HepG2 (cell line): Measurements from ENCODE around the gene NEBL. TPM values are rescaled to one million over a fixed set of nuclear protein-coding genes. Genes with fewer than 3 reads are reported as not detected.
A peak's percentile ranks its signal among the peaks of the same experiment; 100 is the strongest.

Experiments
- ATAC-seq: fragments of 200-7000 bp; cut with Tn5 transposase; 3 replicates; pipeline ENCODE4 v1.9.1; 2020; ENCODE audit warnings: mild to moderate bottlenecking, moderate library complexity
- BruUV-seq: library from RNA; stranded (reverse); fragments of 400-500 nt; replicated peaks from 2 replicates; lab custom pipeline; 2021; lab: Mats Ljungman, UMichigan
- CTCF ChIA-PET: fragments of 300-600 bp; formaldehyde crosslinking; extraction: SDS; loops from one replicate; lab custom pipeline; 2021; ENCODE audit warnings: low total read pairs, inconsistent platforms, low intra/inter-chr PET ratio; lab: Yijun Ruan, JAX
- POLR2A ChIA-PET: fragments of 350-600 bp; sonication (Branson Sonifier 250); formaldehyde crosslinking; loops from one replicate; lab custom pipeline; 2020; ENCODE audit warnings: antibody characterized with exemption, inconsistent platforms; lab: Yijun Ruan, JAX
- DNase-seq: peaks from one replicate; pipeline ENCODE4 v3.0.0-alpha.2; 2015; ENCODE audit warnings: low spot score
- FAIRE-seq: peaks from 3 replicates; lab custom pipeline; 2011; peaks lifted over from hg19 to GRCh38; lab: Jason Lieb, UNC
- H2AFZ ChIP-seq: one replicate; pipeline ENCODE4 v1.6.1; 2011; ENCODE audit warnings: low read length, inconsistent platforms
- H3K27ac ChIP-seq: fragments of 300-600 bp; 3 replicates; pipeline ENCODE4 v1.8.0; 2011; ENCODE audit warnings: mixed run types, mild to moderate bottlenecking, mixed read lengths, low read length, inconsistent platforms; ENCODE audit not compliant: insufficient read depth; ENCODE audit errors: extremely low read length
- H3K27me3 ChIP-seq, 2 experiments: fragments of 200-600 bp in 1 of 2; 2 replicates in 1 of 2; 3 replicates in 1 of 2; pipeline versions ENCODE4 v1.6.0 to v1.8.0; 2011; ENCODE audit warnings: low read length in 2 of 2, mild to moderate bottlenecking in 2 of 2, moderate library complexity in 2 of 2, inconsistent platforms in 1 of 2; ENCODE audit not compliant: insufficient read depth in 2 of 2, control insufficient read depth in 1 of 2
- H3K36me3 ChIP-seq, 2 experiments: fragments of 200-600 bp in 1 of 2; replicated peaks in 1 of 2; 2 replicates in 1 of 2; 3 replicates in 1 of 2; pipeline versions ENCODE4 v1.5.1 to v1.8.0; 2011; ENCODE audit warnings: low read length in 2 of 2, inconsistent platforms in 1 of 2; ENCODE audit not compliant: insufficient read depth in 2 of 2, control insufficient read depth in 1 of 2
- H3K4me1 ChIP-seq: 2 replicates; pipeline ENCODE4 v1.5.1; 2012; ENCODE audit warnings: low read length, inconsistent platforms; ENCODE audit not compliant: insufficient read depth
- H3K4me2 ChIP-seq: 2 replicates; pipeline ENCODE4 v1.6.0; 2011; ENCODE audit warnings: low read depth, low read length, inconsistent platforms
- H3K4me3 ChIP-seq, 3 experiments: fragments of 200-600 bp in 1 of 3; sonication (generic), shearing (Covaris generic) in 1 of 3; replicated peaks in 1 of 3; 2 replicates each; pipeline ENCODE4 v1.5.1; 2011 to 2016; ENCODE audit warnings: low read length in 3 of 3, inconsistent platforms in 2 of 3, low read depth in 2 of 3, mild to moderate bottlenecking in 2 of 3, control low read depth in 1 of 3, mixed read lengths in 1 of 3; ENCODE audit not compliant: insufficient read depth in 1 of 3
- H3K79me2 ChIP-seq: one replicate; pipeline ENCODE4 v1.6.1; 2011; ENCODE audit warnings: low read length, inconsistent platforms; ENCODE audit not compliant: insufficient read depth
- H3K9ac ChIP-seq: 2 replicates; pipeline ENCODE4 v1.6.0; 2011; ENCODE audit warnings: mild to moderate bottlenecking, low read depth, low read length, inconsistent platforms; ENCODE audit not compliant: insufficient read depth
- H3K9me3 ChIP-seq: 2 replicates; pipeline ENCODE4 v1.5.1; 2012; ENCODE audit warnings: mild to moderate bottlenecking, low read length
- H4K20me1 ChIP-seq: 2 replicates; pipeline ENCODE4 v1.6.0; 2011; ENCODE audit warnings: inconsistent platforms, mild to moderate bottlenecking, low read length, moderate library complexity; ENCODE audit not compliant: insufficient read depth
- FOSL2 ChIP-seq: sonication (generic); formaldehyde crosslinking; IDR thresholded peaks from 2 replicates; pipeline ENCODE4 v1.4.0; 2020; ENCODE audit warnings: missing genetic modification reagents
- FOXK1 ChIP-seq: sonication (generic); formaldehyde crosslinking; IDR thresholded peaks from 2 replicates; pipeline ENCODE4 v1.4.0; 2020; ENCODE audit warnings: low read depth, missing genetic modification reagents, borderline replicate concordance
- GTF3A ChIP-seq: sonication (generic); formaldehyde crosslinking; conservative IDR thresholded peaks from 2 replicates; pipeline ENCODE4 v1.4.0; 2020; ENCODE audit warnings: mild to moderate bottlenecking, missing genetic modification reagents
- KAT2B ChIP-seq: fragments of 150-350 bp; IDR thresholded peaks from 2 replicates; pipeline ENCODE4 v1.6.1; 2014; ENCODE audit warnings: low read depth, low read length, borderline replicate concordance
- MAFF ChIP-seq: IDR thresholded peaks from 2 replicates; pipeline ENCODE4 v1.6.1; 2011; ENCODE audit warnings: low read depth, low read length, improper control_type of control experiment
- MIER2 ChIP-seq: IDR thresholded peaks from 2 replicates; pipeline ENCODE4 v1.6.1; 2016; ENCODE audit warnings: missing biosample characterization, missing genetic modification reagents
- ZFP90 ChIP-seq: sonication (generic); formaldehyde crosslinking; IDR thresholded peaks from 2 replicates; pipeline ENCODE4 v1.8.0; 2022; ENCODE audit warnings: missing genetic modification reagents, mild to moderate bottlenecking, inconsistent platforms, borderline replicate concordance
- ZNF264 ChIP-seq: sonication (generic); formaldehyde crosslinking; IDR thresholded peaks from 2 replicates; pipeline ENCODE4 v1.4.0; 2020; ENCODE audit warnings: missing genetic modification reagents
- WGBS: methylation state at CpG from one replicate; pipeline ENCODE4 v1.1.6; 2017; ENCODE audit warnings: low lambda C conversion rate; 5-methylcytosine and 5-hydroxymethylcytosine counted together
- in situ Hi-C: cut with HindIII; loops from 2 replicates; pipeline ENCODE4 v1.10.0; 2017; ENCODE audit warnings: low pct_unique_long_range_greater_than_20kb; ENCODE audit not compliant: extremely low pct_ligation_motif_present
- intact Hi-C: fragments of 100-400 bp; cut with micrococcal nuclease; formaldehyde crosslinking; loops from one replicate; pipeline ENCODE4 v1.10.0; 2022; ENCODE audit not compliant: unreplicated experiment
- polyA plus RNA-seq, 8 experiments: library from polyadenylated mRNA; depleted of rRNA in 3 of 8; stranded (reverse) in 7 of 8; unstranded in 1 of 8; fragments of >200 nt; fragmentation: Illumina TruSeq in 4 of 8; extraction: Trizol in 4 of 8; gene quantifications; 2 replicates each; pipeline versions ENCODE4 v1.2.1 to v1.2.3, GENCODE V29; 2011 to 2016; ENCODE audit warnings: low read depth in 4 of 8, missing spikeins in 1 of 8, mixed read lengths in 1 of 8; ENCODE audit not compliant: insufficient read depth in 1 of 8
- total RNA-seq, 5 experiments: library from RNA; depleted of rRNA; stranded (reverse); fragments of >200 nt; fragmentation: Illumina TruSeq; extraction: Trizol; gene quantifications; 2 replicates each; pipeline ENCODE4 v1.2.3, GENCODE V29; 2016; ENCODE audit warnings: low read depth in 1 of 5
- TF ChIP-seq, protein P1 (sequence below): sonication (generic); formaldehyde crosslinking; IDR thresholded peaks from 2 replicates; pipeline ENCODE4 v1.5.0; 2020; ENCODE audit warnings: missing genetic modification reagents, mild to moderate bottlenecking, borderline replicate concordance

NEBL gene
- total and polyA plus RNA-seq, 2 of the 13 experiments (the other 11 are each of a cell fraction or from before 2014, with no cell fraction given), result not detected

DNA sequence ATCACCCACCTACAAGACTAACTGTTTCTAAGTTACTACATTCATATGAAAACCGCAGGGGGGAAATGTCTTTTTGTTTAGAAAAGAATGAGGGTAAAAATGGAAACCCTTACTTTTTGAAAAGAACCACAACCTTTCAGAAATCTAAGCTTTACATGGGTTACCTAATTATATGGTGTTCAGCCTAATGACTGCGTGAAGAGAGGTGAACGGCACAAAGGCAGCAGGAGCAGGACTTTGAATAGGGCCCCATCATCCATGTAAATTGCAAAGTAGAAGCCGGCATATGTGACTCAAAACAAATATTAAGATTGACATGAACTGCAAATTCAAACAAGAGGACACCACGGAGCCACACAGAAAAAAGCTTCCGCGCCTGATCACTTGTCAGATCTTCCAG is 25.1 kb downstream of the NEBL start:
- TF ChIP-seq KAT2B (no peak), FOSL2 (CRISPR knock-in tag) (0 out of 2 replicates have a peak, but pooled peaks have one; percentile 8)
- Histone ChIP-seq H3K27ac (no peak overlapping the region), H3K79me2 (no peaks in the 10 kb centered on the region), H3K36me3 (no peaks in the 10 kb centered on the region), H3K4me3 (no peak overlapping the region), H4K20me1 (no peaks in the 10 kb centered on the region), H3K27me3 (no peaks in the 10 kb centered on the region), H3K9me3 (no peaks in the 10 kb centered on the region), H3K9ac (no peak overlapping the region), H3K4me1 (no peaks in the 10 kb centered on the region), H3K4me2 (no peak overlapping the region), H2AFZ (no peak overlapping the region)
- 13% methylated on average over 7 of the region's 7 CpGs for WGBS
- DNase-seq (no peak), ATAC-seq (no peak), FAIRE-seq (no peak)
- ChIA-PET CTCF (no interaction called here), POLR2A (no interaction called here)
- intact Hi-C loops, result no loop called here
- BruUV-seq, result no TSS peak
- in situ Hi-C loops, result no loop called here

DNA sequence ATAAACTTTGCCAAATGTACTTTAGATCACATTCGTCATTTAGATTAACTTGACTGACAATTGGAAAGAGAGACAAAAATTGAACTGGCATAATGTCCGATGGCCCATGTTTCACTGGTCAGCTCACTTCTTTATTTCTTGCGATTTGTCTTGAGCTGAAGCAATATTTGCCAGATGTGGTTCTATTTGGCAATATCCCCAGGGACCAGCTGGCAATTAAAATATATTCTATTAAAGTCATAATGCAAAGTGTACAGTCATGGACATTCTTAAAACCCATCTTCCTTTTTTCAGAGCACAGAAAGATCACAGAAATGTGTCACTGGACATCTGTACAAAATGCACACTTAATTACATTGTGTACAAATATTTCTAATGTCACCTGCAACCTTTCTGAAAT is 26.3 kb downstream of the NEBL start:
- intact Hi-C loops, result no loop called here
- no peak overlapping the region for H2AFZ ChIP-seq
- no peaks in the 10 kb centered on the region for H3K9me3 ChIP-seq
- H4K20me1 ChIP-seq, result no peaks in the 10 kb centered on the region
- no peaks in the 10 kb centered on the region for H3K4me1 ChIP-seq
- 1% methylated on average over 3 of the region's 3 CpGs for WGBS
- CTCF ChIA-PET, result no interaction called here
- H3K79me2 ChIP-seq, result no peaks in the 10 kb centered on the region
- no TSS peak for BruUV-seq
- TF ChIP-seq GTF3A (CRISPR knock-in tag) (no peak), MIER2 (no peak), ZFP90 (CRISPR knock-in tag) (no peak), FOXK1 (CRISPR knock-in tag) (no peak), ZNF264 (CRISPR knock-in tag) (no peak), MAFF (no peak)
- TF ChIP-seq, protein P1, sequence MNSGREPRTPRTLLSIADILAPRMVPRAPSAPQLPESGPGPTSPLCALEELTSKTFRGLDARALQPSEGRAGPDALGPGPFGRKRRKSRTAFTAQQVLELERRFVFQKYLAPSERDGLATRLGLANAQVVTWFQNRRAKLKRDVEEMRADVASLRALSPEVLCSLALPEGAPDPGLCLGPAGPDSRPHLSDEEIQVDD (CRISPR knock-in tag), result no peak
- H3K4me2 ChIP-seq, result no peak overlapping the region
- H3K27me3 ChIP-seq, result no peaks in the 10 kb centered on the region; a peak in 1 of 5 replicates
- no peak overlapping the region for H3K27ac ChIP-seq
- no peak overlapping the region for H3K9ac ChIP-seq
- POLR2A ChIA-PET, result no interaction called here
- DNase-seq (no peak), FAIRE-seq (no peak), ATAC-seq (no peak)
- H3K4me3 ChIP-seq, result no peak overlapping the region
- H3K36me3 ChIP-seq, result no peaks in the 10 kb centered on the region
- in situ Hi-C loops, result no loop called here
